Pancreas (tissue), 10 donors: ENCODE measurements around the gene NBEA. TPM values are rescaled to one million over a fixed set of nuclear protein-coding genes. Genes with fewer than 3 reads are reported as not detected.

Experiments used
- ATAC-seq, 4 donors: fragments of 200-7000 bp; cut with Tn5 transposase; one replicate each; pipeline versions ENCODE4 v1.8.0 to v1.9.1; 2020; ENCODE audit warnings: mild to moderate bottlenecking in 4 of 4, moderate library complexity in 4 of 4
- DNase-seq, 6 donors: peaks; one replicate each; pipeline ENCODE4 v3.0.0-alpha.2; 2020
- FAIRE-seq: peaks from 2 replicates; lab custom pipeline; 2012; peaks lifted over from hg19 to GRCh38; lab: Jason Lieb, UNC
- H3K27ac ChIP-seq, 4 donors: fragments of 200-600 bp; sonication (generic); 1 replicate in 3 of 4; 2 replicates in 1 of 4; pipeline versions ENCODE4 v1.5.0 to v1.8.0; 2020
- H3K27me3 ChIP-seq, 4 donors: fragments of 200-600 bp; one replicate each; pipeline ENCODE4 v1.8.0; 2021
- H3K36me3 ChIP-seq, 3 donors: fragments of 200-600 bp; sonication (generic) in 1 of 3; one replicate each; pipeline versions ENCODE4 v1.5.0 to v1.8.0; 2020 to 2021
- H3K4me1 ChIP-seq, 3 donors: fragments of 200-600 bp; one replicate each; pipeline ENCODE4 v1.8.0; 2021
- H3K4me3 ChIP-seq, 4 donors: fragments of 200-600 bp; sonication (generic) in 2 of 4; one replicate each; pipeline versions ENCODE4 v1.5.0 to v1.8.0; 2020 to 2021
- H3K9me3 ChIP-seq, 4 donors: fragments of 200-600 bp; one replicate each; pipeline ENCODE4 v1.8.0; 2021
- CTCF ChIP-seq, 4 donors: fragments of 200-600 bp; sonication (generic) in 3 of 4; IDR thresholded peaks; one replicate each; pipeline versions ENCODE4 v1.5.0 to v1.8.0; 2021; ENCODE audit warnings: antibody characterized with exemption in 4 of 4
- WGBS, 2 donors: extraction: QIAGEN DNeasy Blood & Tissue Kit; methylation state at CpG; one replicate each; pipeline ENCODE4 v1.1.7; 2013; 5-methylcytosine and 5-hydroxymethylcytosine counted together
- intact Hi-C, 3 donors: fragments of 100-400 bp; cut with DNase I; formaldehyde crosslinking; loops; one replicate each; pipeline versions ENCODE4 v1.11.1 to v1.14.2; 2022
- polyA plus RNA-seq, 2 donors: library from polyadenylated mRNA; stranded (reverse); fragments of 200-250 nt; gene quantifications; one replicate each; pipeline ENCODE4 v1.2.3, GENCODE V29; 2013
- total RNA-seq, 6 donors: library from RNA; stranded (reverse); fragmentation: NEBNext Ultra II Directional in 4 of 6; extraction: Animal tissue kit (Norgen Biotek cat#: 25700) in 4 of 6; gene quantifications; one replicate each; pipeline versions ENCODE4 v1.2.1 to v1.2.4, GENCODE V29; 2021 to 2023
- donor health status: healthy with polysubstance abuse.
- donor health status: DM: no; HTN: no; CAD: no; lungs with moderate emphysema.
- donor health status: DM: no; HTN: no; CAD: no.
- donor health status: control.
- donor health status: control.
- donor health status: Bipolar disorder and iron deficiency.
- donor health status: DM: yes; HTN: yes; CAD: no.
- donor health status: DM: no; HTN: no; CAD: no.
- donor health status: DM: no; HTN: no; CAD: no.
- donor health status: DM: yes; HTN: yes; CAD: no.

NBEA gene
- total and polyA plus RNA-seq, 8 donors, result 2.4 to 10.4 (median 4.8) TPM

GRCh38 chr13:35630551-35631275, 688.6 kb downstream of the NBEA start:
- Histone ChIP-seq H3K27me3 (no peaks in the 10 kb centered on the region), H3K9me3 (no peaks in the 10 kb centered on the region), H3K36me3 (no peaks in the 10 kb centered on the region), H3K4me3 (no peak overlapping the region), H3K4me1 (no peaks in the 10 kb centered on the region), H3K27ac (no peak overlapping the region)
- 78% methylated on average over 5 of the region's 5 CpGs for WGBS, 2 donors
- DNase-seq (no peak), FAIRE-seq (no peak), ATAC-seq (peak in 3 of 4 donors; percentile 69 to 76 (median 75))
- peak; percentile 23 to 51 (median 38) for TF ChIP-seq CTCF (IDR thresholded peaks at IDR 0.05)
- intact Hi-C loops, result no loop called here

GRCh38 chr13:35631666-35632065, 689.6 kb downstream of the NBEA start:
- Histone ChIP-seq H3K4me3 (no peak overlapping the region), H3K4me1 (no peaks in the 10 kb centered on the region), H3K36me3 (no peaks in the 10 kb centered on the region), H3K9me3 (no peaks in the 10 kb centered on the region), H3K27me3 (no peaks in the 10 kb centered on the region), H3K27ac (no peak overlapping the region)
- DNase-seq, result no peak
- intact Hi-C loops, result no loop called here
- ATAC-seq, result no peak
- no peak for TF ChIP-seq CTCF (IDR thresholded peaks at IDR 0.05)
- no peak for FAIRE-seq

GRCh38 chr13:35643625-35644024, 701.6 kb downstream of the NBEA start:
- Histone ChIP-seq H3K27me3 (no peaks in the 10 kb centered on the region), H3K4me1 (no peaks in the 10 kb centered on the region), H3K9me3 (no peaks in the 10 kb centered on the region), H3K27ac (no peak overlapping the region), H3K36me3 (no peaks in the 10 kb centered on the region), H3K4me3 (no peak overlapping the region)
- DNase-seq (no peak), ATAC-seq (no peak), FAIRE-seq (no peak)
- TF ChIP-seq CTCF (IDR thresholded peaks at IDR 0.05), result no peak
- intact Hi-C loops, result no loop called here
- WGBS, 2 donors, result 55 to 57% methylated on average over 3 of the region's 3 CpGs

GRCh38 chr13:35646056-35646774, 704.1 kb downstream of the NBEA start:
- H3K27me3 ChIP-seq, result no peaks in the 10 kb centered on the region
- no peaks in the 10 kb centered on the region for H3K4me1 ChIP-seq
- H3K27ac ChIP-seq, result no peak overlapping the region
- no peaks in the 10 kb centered on the region for H3K9me3 ChIP-seq
- ATAC-seq (no peak), DNase-seq (no peak), FAIRE-seq (no peak)
- whole genome bisulfite sequencing, 2 donors, result 80 to 84% methylated on average over 7 of the region's 7 CpGs
- TF ChIP-seq CTCF (IDR thresholded peaks at IDR 0.05), result no peak
- intact Hi-C loops, result no loop called here
- H3K36me3 ChIP-seq, result no peaks in the 10 kb centered on the region
- no peak overlapping the region for H3K4me3 ChIP-seq

GRCh38 chr13:35648201-35648600, 706.1 kb downstream of the NBEA start:
- no peak for FAIRE-seq
- no peak for TF ChIP-seq CTCF (IDR thresholded peaks at IDR 0.05)
- DNase-seq, result no peak
- Histone ChIP-seq H3K9me3 (no peaks in the 10 kb centered on the region), H3K4me1 (no peaks in the 10 kb centered on the region), H3K27ac (no peak overlapping the region), H3K36me3 (no peaks in the 10 kb centered on the region), H3K27me3 (no peaks in the 10 kb centered on the region), H3K4me3 (no peak overlapping the region)
- ATAC-seq, result no peak
- intact Hi-C loops, result no loop called here
- 77% methylated on average over 4 of the region's 4 CpGs for WGBS, 2 donors
